H9 (cell line): ENCODE results near the gene CRP. TPM values are rescaled to one million over a fixed set of nuclear protein-coding genes. Genes with fewer than 3 reads are reported as not detected.

Source experiments
- DNase-seq: peaks from one replicate; pipeline ENCODE4 v3.0.0-alpha.2; 2017
- H2AFZ ChIP-seq: one replicate; pipeline ENCODE4 v1.6.1; 2013; ENCODE audit warnings: mild to moderate bottlenecking, low read length, control low read depth, moderate library complexity
- H2AK5ac ChIP-seq: 2 replicates; pipeline ENCODE4 v1.6.1; 2013; ENCODE audit warnings: low read length, control low read depth, mixed read lengths; ENCODE audit not compliant: insufficient read length
- H2BK120ac ChIP-seq: one replicate; pipeline ENCODE4 v1.6.1; 2013; ENCODE audit warnings: low read depth, mild to moderate bottlenecking, low read length, control low read depth, inconsistent platforms; ENCODE audit not compliant: poor library complexity, severe bottlenecking
- H2BK12ac ChIP-seq: 2 replicates; pipeline ENCODE4 v1.6.1; 2013; ENCODE audit warnings: low read length, control low read depth, mixed read lengths, low read depth; ENCODE audit not compliant: insufficient read length
- H2BK15ac ChIP-seq: 2 replicates; pipeline ENCODE4 v1.6.1; 2013; ENCODE audit warnings: low read depth, low read length, control low read depth
- H2BK20ac ChIP-seq: one replicate; pipeline ENCODE4 v1.6.1; 2013; ENCODE audit warnings: low read depth, mild to moderate bottlenecking, low read length, control low read depth, inconsistent platforms; ENCODE audit not compliant: poor library complexity, severe bottlenecking
- H2BK5ac ChIP-seq: 2 replicates; pipeline ENCODE4 v1.6.1; 2013; ENCODE audit warnings: low read length, control low read depth, mixed read lengths; ENCODE audit not compliant: insufficient read length
- H3K14ac ChIP-seq: 2 replicates; pipeline ENCODE4 v1.6.1; 2013; ENCODE audit warnings: low read length, control low read depth; ENCODE audit not compliant: insufficient read depth
- H3K18ac ChIP-seq: 2 replicates; pipeline ENCODE4 v1.6.1; 2013; ENCODE audit warnings: low read depth, mild to moderate bottlenecking, mixed read lengths, low read length, control low read depth; ENCODE audit not compliant: insufficient read length
- H3K23ac ChIP-seq: 2 replicates; pipeline ENCODE4 v1.6.1; 2013; ENCODE audit warnings: low read length, control low read depth, mixed read lengths, low read depth; ENCODE audit not compliant: insufficient read length
- H3K23me2 ChIP-seq: 2 replicates; pipeline ENCODE4 v1.6.1; 2013; ENCODE audit warnings: low read depth, mild to moderate bottlenecking, mixed read lengths, low read length, control low read depth; ENCODE audit not compliant: insufficient read length, poor library complexity, severe bottlenecking
- H3K27ac ChIP-seq: 2 replicates; pipeline ENCODE4 v1.5.1; 2013; ENCODE audit warnings: low read length, control low read depth, mixed read lengths, low read depth; ENCODE audit not compliant: insufficient read length
- H3K27me3 ChIP-seq: 2 replicates; pipeline ENCODE4 v1.6.1; 2013; ENCODE audit warnings: low read length, control low read depth, inconsistent platforms; ENCODE audit not compliant: insufficient read depth
- H3K4ac ChIP-seq: 2 replicates; pipeline ENCODE4 v1.6.1; 2013; ENCODE audit warnings: low read depth, mild to moderate bottlenecking, control low read depth, inconsistent platforms, low read length, moderate library complexity
- H3K4me1 ChIP-seq: 2 replicates; pipeline ENCODE4 v1.6.1; 2013; ENCODE audit warnings: low read length, control low read depth, inconsistent platforms; ENCODE audit not compliant: insufficient read depth
- H3K4me2 ChIP-seq: 2 replicates; pipeline ENCODE4 v1.6.1; 2013; ENCODE audit warnings: low read length, control low read depth, mixed read lengths; ENCODE audit not compliant: insufficient read length, insufficient read depth
- H3K56ac ChIP-seq: 2 replicates; pipeline ENCODE4 v1.6.1; 2013; ENCODE audit warnings: low read depth, mild to moderate bottlenecking, mixed read lengths, low read length, control low read depth; ENCODE audit not compliant: insufficient read length
- H3K79me1 ChIP-seq: 2 replicates; pipeline ENCODE4 v1.6.1; 2013; ENCODE audit warnings: low read depth, mild to moderate bottlenecking, moderate library complexity, low read length, control low read depth, inconsistent platforms; ENCODE audit not compliant: insufficient read depth, poor library complexity, severe bottlenecking
- H3K79me2 ChIP-seq: 2 replicates; pipeline ENCODE4 v1.6.1; 2013; ENCODE audit warnings: low read length, control low read depth, inconsistent platforms; ENCODE audit not compliant: insufficient read depth
- H3K9ac ChIP-seq: 2 replicates; pipeline ENCODE4 v1.6.1; 2013; ENCODE audit warnings: low read length, control low read depth, mixed read lengths; ENCODE audit not compliant: insufficient read length; ENCODE audit errors: extremely low read depth
- H3K9me3 ChIP-seq: one replicate; pipeline ENCODE4 v1.6.1; 2013; ENCODE audit warnings: low read depth, low read length, inconsistent platforms; ENCODE audit not compliant: control insufficient read depth
- H3T11ph ChIP-seq: one replicate; pipeline ENCODE4 v1.6.1; 2013; ENCODE audit warnings: mild to moderate bottlenecking, low read length, control low read depth, inconsistent platforms
- H4K20me1 ChIP-seq: one replicate; pipeline ENCODE4 v1.6.1; 2013; ENCODE audit not compliant: control insufficient read depth, insufficient read length, insufficient read depth
- H4K5ac ChIP-seq: 2 replicates; pipeline ENCODE4 v1.6.1; 2013; ENCODE audit warnings: low read depth, mild to moderate bottlenecking, mixed read lengths, low read length, control low read depth; ENCODE audit not compliant: insufficient read length
- H4K8ac ChIP-seq: replicated peaks from 2 replicates; pipeline ENCODE4 v1.6.1; 2013; ENCODE audit warnings: low read length, control low read depth, mixed read lengths, low read depth; ENCODE audit not compliant: insufficient read length
- H4K91ac ChIP-seq: 2 replicates; pipeline ENCODE4 v1.6.1; 2013; ENCODE audit warnings: low read depth, mild to moderate bottlenecking, moderate library complexity, mixed read lengths, low read length, control low read depth; ENCODE audit not compliant: insufficient read length
- H3K27ac Mint-ChIP-seq, 3 experiments: 2 replicates in 2 of 3; 3 replicates in 1 of 3; pipeline ENCODE4 v1.8.0; 2020 to 2021; ENCODE audit warnings: mixed read lengths in 3 of 3, mild to moderate bottlenecking in 1 of 3, moderate library complexity in 1 of 3
- H3K27me3 Mint-ChIP-seq: 2 replicates; pipeline ENCODE4 v1.8.0; 2021; ENCODE audit warnings: low read depth, mild to moderate bottlenecking, moderate library complexity, mixed read lengths
- H3K36me3 Mint-ChIP-seq, 3 experiments: 2 replicates in 2 of 3; 3 replicates in 1 of 3; pipeline ENCODE4 v1.8.0; 2020 to 2021; ENCODE audit warnings: low read depth in 3 of 3, mixed read lengths in 3 of 3; ENCODE audit not compliant: insufficient read depth in 1 of 3
- H3K4me1 Mint-ChIP-seq, 2 experiments: 2 replicates each; pipeline ENCODE4 v1.8.0; 2020; ENCODE audit warnings: mixed read lengths in 2 of 2
- H3K4me3 Mint-ChIP-seq, 2 experiments: 2 replicates in 1 of 2; 3 replicates in 1 of 2; pipeline ENCODE4 v1.8.0; 2020 to 2021; ENCODE audit warnings: mild to moderate bottlenecking in 2 of 2, mixed read lengths in 2 of 2, moderate library complexity in 1 of 2
- H3K9me3 Mint-ChIP-seq, 2 experiments: 2 replicates in 1 of 2; 3 replicates in 1 of 2; pipeline ENCODE4 v1.8.0; 2020; ENCODE audit warnings: mild to moderate bottlenecking in 2 of 2, mixed read lengths in 2 of 2, moderate library complexity in 1 of 2
- CTCF ChIP-seq: fragments of 200-600 bp; sonication (generic); conservative IDR thresholded peaks from 3 replicates; pipeline ENCODE4 v1.8.0; 2021; ENCODE audit warnings: antibody characterized with exemption, mild to moderate bottlenecking
- total RNA-seq: library from RNA; stranded (reverse); gene quantifications from 2 replicates; pipeline ENCODE4 v1.2.1, GENCODE V29; 2021

CRP gene
- total RNA-seq, 1 experiment from 2014 or later: not detected

- Histone ChIP-seq H3K18ac (no peak overlapping the region), H3K4me2 (no peak overlapping the region), H2BK12ac (no peak overlapping the region), H4K91ac (no peak overlapping the region), H3K27me3 (no peaks in the 10 kb centered on the region), H2AFZ (no peak overlapping the region), H3K23ac (no peak overlapping the region), H3K14ac (no peak overlapping the region), H3K79me2 (no peaks in the 10 kb centered on the region), H2BK5ac (no peak overlapping the region), H3K4me1 (no peaks in the 10 kb centered on the region), H4K5ac (no peak overlapping the region), H3K23me2 (no peaks in the 10 kb centered on the region), H3K27ac (no peak overlapping the region), H3T11ph (no peak overlapping the region), H3K9me3 (no peaks in the 10 kb centered on the region), H2BK120ac (no peak overlapping the region), H3K9ac (no peak overlapping the region), H3K79me1 (no peaks in the 10 kb centered on the region), H3K56ac (no peak overlapping the region), H3K4ac (no peak overlapping the region), H2AK5ac (no peak overlapping the region), H2BK15ac (no peak overlapping the region), H4K20me1 (no peaks in the 10 kb centered on the region), H4K8ac (no peak overlapping the region), H2BK20ac (no peak overlapping the region)
- no peak for DNase-seq
- Mint-ChIP-seq H3K4me1 (no peaks in the 10 kb centered on the region), H3K27me3 (peaks cover 2% of the 10 kb centered on the region; the same call in 1 of the 2 replicates), H3K9me3 (no peaks in the 10 kb centered on the region; a peak in 1 of 5 replicates), H3K36me3 (no peaks in the 10 kb centered on the region), H3K4me3 (no peak overlapping the region), H3K27ac (no peak overlapping the region)
- no peak for TF ChIP-seq CTCF
Measured at GRCh38 chr1:159751031-159751430, 36.6 kb upstream of the CRP start.
